Right lobe of liver (tissue), 6 donors: ENCODE measurements around the gene KCNJ12. TPM values are rescaled to one million over a fixed set of nuclear protein-coding genes. Genes with fewer than 3 reads are reported as not detected.

ENCODE experiments used
- ATAC-seq, 4 donors: fragments of 200-7000 bp; cut with Tn5 transposase; one replicate each; pipeline ENCODE4 v1.9.1; 2020; ENCODE audit warnings: mild to moderate bottlenecking in 4 of 4, moderate library complexity in 4 of 4
- DNase-seq, 3 donors: peaks; one replicate each; pipeline ENCODE4 v3.0.0-alpha.2; 2020
- H3K27ac ChIP-seq, 3 donors: fragments of 200-600 bp; one replicate each; pipeline ENCODE4 v1.8.0; 2022
- H3K27me3 ChIP-seq, 2 donors: fragments of 200-600 bp; one replicate each; pipeline ENCODE4 v1.8.0; 2022
- H3K36me3 ChIP-seq, 4 donors: fragments of 200-600 bp; sonication (generic) in 1 of 4; one replicate each; pipeline versions ENCODE4 v1.5.1 to v1.8.0; 2017 to 2022; ENCODE audit warnings: control low read depth in 1 of 4
- H3K4me1 ChIP-seq, 4 donors: fragments of 200-600 bp; sonication (generic) in 1 of 4; one replicate each; pipeline versions ENCODE4 v1.5.1 to v1.8.0; 2017 to 2022; ENCODE audit warnings: control low read depth in 1 of 4
- H3K4me3 ChIP-seq, 3 donors: fragments of 200-600 bp; one replicate each; pipeline ENCODE4 v1.8.0; 2022
- H3K9me3 ChIP-seq, 4 donors: fragments of 200-600 bp; sonication (generic) in 1 of 4; one replicate each; pipeline versions ENCODE4 v1.5.1 to v1.8.0; 2017 to 2022; ENCODE audit warnings: control low read depth in 1 of 4
- POLR2A ChIP-seq: fragments of 450-650 bp; IDR thresholded peaks from one replicate; pipeline ENCODE4 v1.6.1; 2017; ENCODE audit warnings: antibody characterized with exemption, mild to moderate bottlenecking
- WGBS: methylation state at CpG from one replicate; pipeline ENCODE4 v1.1.6; 2018; ENCODE audit warnings: low coverage, low lambda C conversion rate; ENCODE audit not compliant: insufficient coverage; ENCODE audit errors: missing lambda C conversion rate; 5-methylcytosine and 5-hydroxymethylcytosine counted together
- intact Hi-C, 2 donors: fragments of 100-400 bp; cut with DNase I; formaldehyde crosslinking; loops; one replicate each; pipeline versions ENCODE4 v1.11.2 to v1.14.1; 2022
- total RNA-seq, 6 experiments: library from RNA; depleted of rRNA in 2 of 6; stranded (reverse); fragments of >200 nt in 2 of 6; fragmentation: NEBNext Ultra II Directional in 3 of 6; extraction: Animal tissue kit (Norgen Biotek cat#: 25700) in 3 of 6; gene quantifications; one replicate each; pipeline versions ENCODE4 v1.1.0 to v1.2.4, GENCODE V29; 2016 to 2023
- TF ChIP-seq, protein P1 (sequence below), 4 donors: fragments of 200-600 bp in 3 of 4; fragments of 450-650 bp in 1 of 4; IDR thresholded peaks; one replicate each; pipeline versions ENCODE4 v1.5.1 to v1.8.0; 2016 to 2022; ENCODE audit warnings: antibody characterized with exemption in 4 of 4, mild to moderate bottlenecking in 2 of 4
- donor health status: DM: no; HTN: yes; CAD: no.
- donor health status: DM: no; HTN: no; CAD: no.
- donor health status: DM: no; HTN: no; CAD: no.
- donor health status: DM: no; HTN: yes; CAD: no.
- donor health status: DM: no; HTN: yes; CAD: no.

KCNJ12 gene
- total RNA-seq, 6 experiments from 2014 or later = 0.07 to 2.2 (median 0.23) TPM

DNA sequence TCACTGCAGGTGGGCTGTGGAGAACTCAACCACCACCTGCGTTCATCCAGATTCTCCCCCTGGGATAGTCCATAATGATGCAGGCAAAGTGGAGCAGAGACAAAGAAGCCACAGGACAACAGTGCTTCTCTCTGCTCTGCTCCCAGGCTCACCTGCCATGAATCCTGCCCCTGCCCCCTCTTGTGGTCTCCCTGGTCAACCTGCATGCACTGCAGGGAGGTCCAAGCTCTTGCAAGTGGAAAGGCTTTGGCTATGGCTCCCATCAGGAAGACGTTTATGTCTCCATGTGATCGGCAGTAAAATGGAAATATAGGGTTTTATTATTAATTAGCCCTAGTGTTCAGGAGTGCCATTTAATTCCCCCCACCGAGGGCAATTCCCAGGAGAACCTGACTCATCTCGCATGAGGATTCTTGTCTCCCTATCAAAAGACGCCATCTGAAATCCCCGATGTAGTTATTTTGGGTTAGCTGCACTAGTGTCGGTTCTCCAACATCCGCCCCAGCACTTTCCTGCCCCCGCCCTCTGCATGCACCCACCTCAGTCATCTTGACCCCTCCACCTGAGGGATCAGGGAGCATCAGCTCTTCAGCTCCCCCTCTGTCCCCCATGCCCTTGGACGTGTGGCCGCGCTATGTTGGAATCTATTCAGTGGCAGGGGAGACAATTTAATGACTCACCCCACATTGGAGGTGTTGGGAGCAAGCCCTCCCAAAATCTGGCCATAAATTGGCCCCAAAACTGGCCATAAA, 91.8 kb downstream of the KCNJ12 start:
- 84% methylated on average over 13 of the region's 13 CpGs for WGBS
- H3K27me3 ChIP-seq = no peaks in the 10 kb centered on the region
- no peak for ATAC-seq
- no peak for DNase-seq
- no peak overlapping the region for H3K27ac ChIP-seq
- no peaks in the 10 kb centered on the region for H3K36me3 ChIP-seq
- H3K4me1 ChIP-seq = no peaks in the 10 kb centered on the region
- intact Hi-C loops = no loop called here
- H3K4me3 ChIP-seq = no peak overlapping the region
- H3K9me3 ChIP-seq = no peaks in the 10 kb centered on the region
- TF ChIP-seq POLR2A = no peak
- TF ChIP-seq, protein P1, sequence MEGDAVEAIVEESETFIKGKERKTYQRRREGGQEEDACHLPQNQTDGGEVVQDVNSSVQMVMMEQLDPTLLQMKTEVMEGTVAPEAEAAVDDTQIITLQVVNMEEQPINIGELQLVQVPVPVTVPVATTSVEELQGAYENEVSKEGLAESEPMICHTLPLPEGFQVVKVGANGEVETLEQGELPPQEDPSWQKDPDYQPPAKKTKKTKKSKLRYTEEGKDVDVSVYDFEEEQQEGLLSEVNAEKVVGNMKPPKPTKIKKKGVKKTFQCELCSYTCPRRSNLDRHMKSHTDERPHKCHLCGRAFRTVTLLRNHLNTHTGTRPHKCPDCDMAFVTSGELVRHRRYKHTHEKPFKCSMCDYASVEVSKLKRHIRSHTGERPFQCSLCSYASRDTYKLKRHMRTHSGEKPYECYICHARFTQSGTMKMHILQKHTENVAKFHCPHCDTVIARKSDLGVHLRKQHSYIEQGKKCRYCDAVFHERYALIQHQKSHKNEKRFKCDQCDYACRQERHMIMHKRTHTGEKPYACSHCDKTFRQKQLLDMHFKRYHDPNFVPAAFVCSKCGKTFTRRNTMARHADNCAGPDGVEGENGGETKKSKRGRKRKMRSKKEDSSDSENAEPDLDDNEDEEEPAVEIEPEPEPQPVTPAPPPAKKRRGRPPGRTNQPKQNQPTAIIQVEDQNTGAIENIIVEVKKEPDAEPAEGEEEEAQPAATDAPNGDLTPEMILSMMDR (IDR thresholded peaks at IDR 0.05) = no peak

Other genes starting within 250 kb of the KCNJ12 start
- gene DHRS7B, start 249.4 kb upstream of the KCNJ12 start, total RNA-seq = 10 to 100 TPM; 10.1 to 34.2 (median 14.8) TPM
- gene TMEM11, start 162.2 kb upstream of the KCNJ12 start, total RNA-seq = 10 to 100 TPM; 10.8 to 20.6 (median 11.7) TPM
- gene NATD1, start 122.9 kb upstream of the KCNJ12 start, total RNA-seq = 1 to 10 TPM; 3.3 to 5.5 (median 4.7) TPM
- gene MAP2K3, start 91.6 kb upstream of the KCNJ12 start, total RNA-seq = 10 to 100 TPM; 22.6 to 80.7 (median 60.7) TPM